ENCODE results near the gene PTPRK. TPM values are rescaled to one million over a fixed set of nuclear protein-coding genes. Genes with fewer than 3 reads are reported as not detected.

Gene PTPRK
- total RNA-seq, 1 experiment from 2014 or later: 34.2 TPM

- no peak overlapping the region for H3K9ac ChIP-seq (ENCODE audit: low read length)
- BruUV-seq (replicated peaks): no TSS peak
- no peaks in the 10 kb centered on the region for H4K20me1 ChIP-seq (ENCODE audit: insufficient read depth)
- POLR2A ChIA-PET: no interaction called here
- H3K79me2 ChIP-seq (ENCODE audit: insufficient read depth, low read length): no peaks in the 10 kb centered on the region
- ATAC-seq: no peak
- H3K36me3 ChIP-seq (ENCODE audit: control insufficient read depth in 1 of 2, insufficient read depth in 2 of 2, low read length in 2 of 2): no peaks in the 10 kb centered on the region
- no peaks in the 10 kb centered on the region for H3K27me3 ChIP-seq (ENCODE audit: insufficient read depth, low read length)
- intact Hi-C loops (cut with micrococcal nuclease): no loop called here
- TF ChIP-seq YY1 (IDR thresholded peaks at IDR 0.05; ENCODE audit: extremely low read depth, insufficient replicate concordance, low read depth, low read length) (no peak), ATF3 (IDR thresholded peaks at IDR 0.05) (no peak), MAX (IDR thresholded peaks at IDR 0.05) (no peak), EZH2phosphoT487 (IDR thresholded peaks at IDR 0.05; ENCODE audit: borderline replicate concordance) (no peak), EZH2 (IDR thresholded peaks at IDR 0.05) (no peak)
- no peak overlapping the region for H3K4me2 ChIP-seq (ENCODE audit: low read length)
- H2AFZ ChIP-seq (ENCODE audit: low read depth, low read length, poor library complexity, severe bottlenecking): no peak overlapping the region
- H3K9me3 ChIP-seq (ENCODE audit: control insufficient read depth in 1 of 2, insufficient read depth in 1 of 2, low read depth in 1 of 2, low read length in 2 of 2): no peaks in the 10 kb centered on the region
- H3K27ac ChIP-seq (ENCODE audit: low read depth, low read length): no peak overlapping the region
- H3K4me1 ChIP-seq (ENCODE audit: control insufficient read depth in 1 of 2, insufficient read depth in 2 of 2, low read length in 2 of 2): no peaks in the 10 kb centered on the region
- RAD21 ChIA-PET (ENCODE audit: low non-redundant PET in 1 of 2, low total read pairs in 2 of 2, uncharacterized antibody in 2 of 2, unreplicated experiment in 2 of 2): no interaction called here
- H3K4me3 ChIP-seq (replicated peaks in 1 of 2; ENCODE audit: low read depth in 1 of 2, low read length in 2 of 2): no peak overlapping the region
- CTCF ChIA-PET: no interaction called here
- DNase-seq (ENCODE audit: low read depth, low spot score): no peak
- H3K9me2 ChIP-seq (ENCODE audit: insufficient read depth): no peaks in the 10 kb centered on the region
Observed at GRCh38 chr6:128246472-128247260, 273.7 kb downstream of the PTPRK start.

- Histone ChIP-seq H3K9ac (ENCODE audit: low read length) (no peak overlapping the region), H3K79me2 (ENCODE audit: insufficient read depth, low read length) (no peaks in the 10 kb centered on the region), H4K20me1 (ENCODE audit: insufficient read depth) (no peaks in the 10 kb centered on the region), H3K4me2 (ENCODE audit: low read length) (no peak overlapping the region), H3K4me1 (ENCODE audit: control insufficient read depth in 1 of 2, insufficient read depth in 2 of 2, low read length in 2 of 2) (no peaks in the 10 kb centered on the region), H3K4me3 (replicated peaks in 1 of 2; ENCODE audit: low read depth in 1 of 2, low read length in 2 of 2) (no peak overlapping the region), H2AFZ (ENCODE audit: low read depth, low read length, poor library complexity, severe bottlenecking) (no peak overlapping the region), H3K9me3 (ENCODE audit: control insufficient read depth in 1 of 2, insufficient read depth in 1 of 2, low read depth in 1 of 2, low read length in 2 of 2) (no peaks in the 10 kb centered on the region), H3K27ac (ENCODE audit: low read depth, low read length) (no peak overlapping the region), H3K9me2 (ENCODE audit: insufficient read depth) (no peaks in the 10 kb centered on the region), H3K36me3 (ENCODE audit: control insufficient read depth in 1 of 2, insufficient read depth in 2 of 2, low read length in 2 of 2) (no peaks in the 10 kb centered on the region), H3K27me3 (ENCODE audit: insufficient read depth, low read length) (no peaks in the 10 kb centered on the region)
- CTCF ChIA-PET: no interaction called here
- intact Hi-C loops (cut with micrococcal nuclease): no loop called here
- no peak for ATAC-seq
- POLR2A ChIA-PET: no interaction called here
- DNase-seq (ENCODE audit: low read depth, low spot score): no peak
- TF ChIP-seq EZH2phosphoT487 (IDR thresholded peaks at IDR 0.05; ENCODE audit: borderline replicate concordance): no peak
- no peak for TF ChIP-seq POLR2AphosphoS5 (IDR thresholded peaks at IDR 0.05; ENCODE audit: low read depth, low read length)
- TF ChIP-seq POLR2A (IDR thresholded peaks at IDR 0.05; ENCODE audit: borderline replicate concordance, extremely low read depth, insufficient read depth, insufficient read length): no peak
- no peak for TF ChIP-seq FOSL1 (IDR thresholded peaks at IDR 0.05; ENCODE audit: low read depth)
- RAD21 ChIA-PET (ENCODE audit: low non-redundant PET in 1 of 2, low total read pairs in 2 of 2, uncharacterized antibody in 2 of 2, unreplicated experiment in 2 of 2): no interaction called here
- no TSS peak for BruUV-seq (replicated peaks)
Observed at GRCh38 chr6:128244751-128245405, 275.5 kb downstream of the PTPRK start.
